ENCODE measurements around the gene CAMK1D. TPM values are rescaled to one million over a fixed set of nuclear protein-coding genes. Genes with fewer than 3 reads are reported as not detected.

The CAMK1D gene
- total and polyA plus RNA-seq, 9 donors = 1.8 to 11.7 (median 5.5) TPM

DNA sequence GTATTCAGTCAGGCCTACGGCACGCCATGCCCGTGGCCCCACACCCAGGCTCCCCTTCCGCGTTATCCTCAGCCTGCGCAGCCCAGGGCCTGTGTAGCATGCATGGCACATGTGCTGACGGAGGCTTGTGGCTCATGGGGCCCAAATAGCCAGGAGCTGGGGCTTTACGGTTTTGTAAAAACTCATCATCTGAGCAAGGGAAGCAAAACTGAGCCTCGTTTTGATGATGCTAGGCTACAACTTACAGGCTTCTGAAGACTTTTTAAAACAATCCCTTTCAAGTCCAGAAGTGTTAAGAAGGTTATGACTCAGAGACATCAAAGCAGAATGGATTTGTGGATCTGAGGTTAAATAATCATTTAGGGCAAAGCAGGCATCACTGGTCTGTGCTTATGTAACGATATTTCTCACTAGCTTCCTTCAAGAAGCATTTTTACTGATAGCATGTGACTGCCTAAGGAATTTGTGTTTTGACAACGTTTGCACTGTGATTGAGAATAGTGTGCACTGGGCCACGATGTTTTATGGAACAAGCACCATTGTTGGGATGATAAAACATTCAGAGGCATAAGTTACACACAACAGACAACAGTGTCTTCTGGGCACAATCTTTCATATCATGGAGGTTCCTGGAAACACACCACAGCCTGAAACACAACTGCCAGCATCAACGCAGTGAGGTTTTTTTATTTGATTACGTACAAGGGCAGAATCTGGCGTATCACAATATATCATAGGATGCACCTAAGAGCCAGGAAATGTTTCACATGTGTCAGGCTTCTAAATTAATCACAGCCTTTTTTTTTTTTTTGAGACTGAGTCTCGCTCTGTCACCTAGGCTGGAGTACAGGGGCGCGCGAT lies 377.9 kb downstream of the CAMK1D start:
- TF ChIP-seq, protein P1, sequence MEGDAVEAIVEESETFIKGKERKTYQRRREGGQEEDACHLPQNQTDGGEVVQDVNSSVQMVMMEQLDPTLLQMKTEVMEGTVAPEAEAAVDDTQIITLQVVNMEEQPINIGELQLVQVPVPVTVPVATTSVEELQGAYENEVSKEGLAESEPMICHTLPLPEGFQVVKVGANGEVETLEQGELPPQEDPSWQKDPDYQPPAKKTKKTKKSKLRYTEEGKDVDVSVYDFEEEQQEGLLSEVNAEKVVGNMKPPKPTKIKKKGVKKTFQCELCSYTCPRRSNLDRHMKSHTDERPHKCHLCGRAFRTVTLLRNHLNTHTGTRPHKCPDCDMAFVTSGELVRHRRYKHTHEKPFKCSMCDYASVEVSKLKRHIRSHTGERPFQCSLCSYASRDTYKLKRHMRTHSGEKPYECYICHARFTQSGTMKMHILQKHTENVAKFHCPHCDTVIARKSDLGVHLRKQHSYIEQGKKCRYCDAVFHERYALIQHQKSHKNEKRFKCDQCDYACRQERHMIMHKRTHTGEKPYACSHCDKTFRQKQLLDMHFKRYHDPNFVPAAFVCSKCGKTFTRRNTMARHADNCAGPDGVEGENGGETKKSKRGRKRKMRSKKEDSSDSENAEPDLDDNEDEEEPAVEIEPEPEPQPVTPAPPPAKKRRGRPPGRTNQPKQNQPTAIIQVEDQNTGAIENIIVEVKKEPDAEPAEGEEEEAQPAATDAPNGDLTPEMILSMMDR (IDR thresholded peaks at IDR 0.05) = no peak
- TF ChIP-seq EP300 (IDR thresholded peaks at IDR 0.05) = no peak
- no peak for TF ChIP-seq POLR2A (IDR thresholded peaks at IDR 0.05)
- H3K27me3 ChIP-seq = no peaks in the 10 kb centered on the region
- H3K27ac ChIP-seq = no peak overlapping the region
- H3K4me1 ChIP-seq (ENCODE audit: insufficient read depth) = peaks cover 3% of the 10 kb centered on the region
- H3K36me3 ChIP-seq = no peaks in the 10 kb centered on the region
- H3K9me3 ChIP-seq = no peaks in the 10 kb centered on the region
- H3K4me3 ChIP-seq = no peak overlapping the region
- DNase-seq = no peak
- 74 to 79% (median 77%) methylated on average over 19 of the region's 19 CpGs for WGBS, 3 donors
- intact Hi-C loops (cut with DNase I) = loop anchor here in 2 of 4 donors (5.0 to 10.0 kb wide), 2 partner anchors 175 to 348 kb away; no protein-coding TSS in a partner anchor

DNA sequence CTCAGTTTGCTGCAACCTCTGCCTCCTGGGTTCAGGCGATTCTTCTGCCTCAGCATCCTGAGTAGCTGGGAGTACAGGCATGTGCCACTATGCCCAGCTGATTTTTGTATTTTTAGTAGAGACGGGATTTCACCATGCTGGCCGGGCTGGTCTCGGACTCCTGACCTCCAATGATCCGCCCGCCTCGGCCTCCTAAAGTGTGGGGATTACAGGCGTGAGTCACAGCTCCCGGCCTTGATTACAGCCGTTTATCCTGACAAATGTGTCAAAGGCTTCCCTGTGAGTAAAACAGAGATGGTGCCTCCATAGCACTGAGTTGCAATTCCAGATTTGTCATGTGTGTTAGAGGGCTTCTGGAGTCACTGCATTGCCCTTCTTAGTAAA lies 378.5 kb downstream of the CAMK1D start:
- Histone ChIP-seq H3K27me3 (no peaks in the 10 kb centered on the region), H3K36me3 (no peaks in the 10 kb centered on the region), H3K4me3 (no peak overlapping the region), H3K4me1 (ENCODE audit: insufficient read depth) (peaks cover 3% of the 10 kb centered on the region), H3K9me3 (no peaks in the 10 kb centered on the region), H3K27ac (no peak overlapping the region)
- 50 to 82% (median 52%) methylated on average over 10 of the region's 10 CpGs for WGBS, 3 donors
- no peak for TF ChIP-seq POLR2A (IDR thresholded peaks at IDR 0.05)
- TF ChIP-seq, protein P1 (IDR thresholded peaks at IDR 0.05) = no peak
- TF ChIP-seq EP300 (IDR thresholded peaks at IDR 0.05) = no peak
- intact Hi-C loops (cut with DNase I) = loop anchor here in 2 of 4 donors (5.0 to 10.0 kb wide), 2 partner anchors 174 to 347 kb away; no protein-coding TSS in a partner anchor
- peak in 2 of 5 donors; percentile 40 to 45 for DNase-seq

DNA sequence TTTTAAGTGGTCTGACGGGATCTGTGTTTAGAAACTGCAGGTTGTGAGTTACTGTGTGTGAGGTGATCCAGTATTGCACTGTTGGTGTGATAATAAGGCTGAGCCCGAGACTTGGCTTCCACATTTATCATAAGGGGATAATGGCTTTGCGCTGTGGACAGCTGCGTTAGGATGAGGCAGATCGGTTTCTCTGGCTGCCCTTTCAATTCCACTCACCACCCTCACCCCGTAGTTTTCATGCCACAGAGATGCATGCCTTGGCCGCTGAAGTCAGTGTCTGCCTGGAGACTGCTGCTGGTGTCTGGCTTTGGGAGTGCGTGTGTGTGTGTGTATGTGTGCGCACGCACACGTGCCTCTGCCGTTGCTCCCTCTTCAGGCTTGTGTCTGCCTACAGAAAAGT lies 379.1 kb downstream of the CAMK1D start:
- no peak overlapping the region for H3K4me3 ChIP-seq
- no peak overlapping the region for H3K27ac ChIP-seq
- DNase-seq = no peak
- intact Hi-C loops (cut with DNase I) = loop anchor here in 2 of 4 donors (5.0 to 10.0 kb wide), 2 partner anchors 174 to 346 kb away; no protein-coding TSS in a partner anchor
- H3K36me3 ChIP-seq = no peaks in the 10 kb centered on the region
- 62 to 73% (median 71%) methylated on average over 12 of the region's 12 CpGs for WGBS, 3 donors
- TF ChIP-seq POLR2A (IDR thresholded peaks at IDR 0.05) = no peak
- no peak for TF ChIP-seq EP300 (IDR thresholded peaks at IDR 0.05)
- TF ChIP-seq, protein P1 (IDR thresholded peaks at IDR 0.05) = no peak
- H3K9me3 ChIP-seq = no peaks in the 10 kb centered on the region
- peaks cover 3% of the 10 kb centered on the region for H3K4me1 ChIP-seq (ENCODE audit: insufficient read depth)
- H3K27me3 ChIP-seq = no peaks in the 10 kb centered on the region

DNA sequence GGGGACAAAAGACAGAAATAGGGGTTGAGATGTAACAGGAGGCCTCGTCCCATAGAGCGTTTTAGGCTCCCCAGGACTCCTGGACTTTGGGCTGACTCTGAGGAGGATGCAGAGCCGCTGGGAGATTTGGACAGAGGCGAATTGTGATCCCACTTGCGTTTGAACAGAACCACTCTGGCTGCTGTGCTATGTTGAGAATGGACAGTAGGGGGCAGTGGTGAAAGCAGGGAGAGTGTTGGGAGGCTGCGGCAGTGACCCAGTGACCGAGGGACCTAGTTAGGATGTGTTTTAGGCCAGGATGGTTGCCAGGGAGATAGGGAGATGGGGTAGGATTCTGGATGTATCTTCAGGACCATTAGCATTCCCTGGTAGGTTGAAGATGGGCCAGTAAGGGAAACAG lies 380.5 kb downstream of the CAMK1D start:
- no peaks in the 10 kb centered on the region for H3K27me3 ChIP-seq
- no peaks in the 10 kb centered on the region for H3K36me3 ChIP-seq
- intact Hi-C loops (cut with DNase I) = loop anchor here in 2 of 4 donors (5.0 to 10.0 kb wide), 2 partner anchors 172 to 345 kb away; no protein-coding TSS in a partner anchor
- H3K9me3 ChIP-seq = no peaks in the 10 kb centered on the region
- no peak overlapping the region for H3K27ac ChIP-seq
- no peak overlapping the region for H3K4me3 ChIP-seq
- peaks cover 3% of the 10 kb centered on the region for H3K4me1 ChIP-seq (ENCODE audit: insufficient read depth)
- no peak for TF ChIP-seq POLR2A (IDR thresholded peaks at IDR 0.05)
- TF ChIP-seq EP300 (IDR thresholded peaks at IDR 0.05) = no peak
- TF ChIP-seq, protein P1 (IDR thresholded peaks at IDR 0.05) = no peak
- DNase-seq = no peak
- 81 to 88% (median 85%) methylated on average over 7 of the region's 7 CpGs for WGBS, 3 donors
